ENCODE measurements around the gene ACP7. TPM values are rescaled to one million over a fixed set of nuclear protein-coding genes. Genes with fewer than 3 reads are reported as not detected.
A peak's percentile ranks its signal among the peaks of the same experiment; 100 is the strongest.

ACP7 gene
- total RNA-seq, 1 donor from 2014 or later, result 0.31 TPM

DNA sequence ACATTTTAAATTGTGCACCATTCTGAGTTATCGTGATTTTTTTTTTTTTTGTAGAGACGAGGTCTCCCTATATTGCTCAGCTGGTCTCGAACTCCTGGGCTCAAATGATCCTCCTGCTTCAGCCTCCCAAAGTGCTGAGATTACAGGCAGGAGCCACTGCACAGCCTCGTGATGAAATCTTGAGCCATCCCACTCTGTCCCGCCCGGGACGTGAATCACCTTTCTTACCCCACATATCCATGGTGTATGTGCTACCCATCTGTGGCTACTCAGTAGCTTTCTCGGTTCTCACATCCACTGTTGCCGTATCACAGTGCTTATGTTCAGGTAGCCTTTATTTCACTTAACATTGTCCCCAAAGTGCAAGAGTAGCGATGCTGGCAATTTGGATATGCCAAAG lies 67.9 kb downstream of the ACP7 start:
- TF ChIP-seq, protein P1, sequence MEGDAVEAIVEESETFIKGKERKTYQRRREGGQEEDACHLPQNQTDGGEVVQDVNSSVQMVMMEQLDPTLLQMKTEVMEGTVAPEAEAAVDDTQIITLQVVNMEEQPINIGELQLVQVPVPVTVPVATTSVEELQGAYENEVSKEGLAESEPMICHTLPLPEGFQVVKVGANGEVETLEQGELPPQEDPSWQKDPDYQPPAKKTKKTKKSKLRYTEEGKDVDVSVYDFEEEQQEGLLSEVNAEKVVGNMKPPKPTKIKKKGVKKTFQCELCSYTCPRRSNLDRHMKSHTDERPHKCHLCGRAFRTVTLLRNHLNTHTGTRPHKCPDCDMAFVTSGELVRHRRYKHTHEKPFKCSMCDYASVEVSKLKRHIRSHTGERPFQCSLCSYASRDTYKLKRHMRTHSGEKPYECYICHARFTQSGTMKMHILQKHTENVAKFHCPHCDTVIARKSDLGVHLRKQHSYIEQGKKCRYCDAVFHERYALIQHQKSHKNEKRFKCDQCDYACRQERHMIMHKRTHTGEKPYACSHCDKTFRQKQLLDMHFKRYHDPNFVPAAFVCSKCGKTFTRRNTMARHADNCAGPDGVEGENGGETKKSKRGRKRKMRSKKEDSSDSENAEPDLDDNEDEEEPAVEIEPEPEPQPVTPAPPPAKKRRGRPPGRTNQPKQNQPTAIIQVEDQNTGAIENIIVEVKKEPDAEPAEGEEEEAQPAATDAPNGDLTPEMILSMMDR (conservative IDR thresholded peaks at IDR 0.05), result no peak
- H3K27ac Mint-ChIP-seq, result peak overlapping the region; percentile 91
- DNase-seq (ENCODE audit: extremely low spot score, unreplicated experiment), result no peak
- peaks cover 5% of the 10 kb centered on the region for H3K9me3 Mint-ChIP-seq
- peak overlapping the region; percentile 61 for H3K4me3 Mint-ChIP-seq
- no peaks in the 10 kb centered on the region for H3K27me3 Mint-ChIP-seq
- H3K4me1 Mint-ChIP-seq (ENCODE audit: unreplicated experiment), result peaks cover 38% of the 10 kb centered on the region
- peaks cover 23% of the 10 kb centered on the region for H3K36me3 Mint-ChIP-seq

DNA sequence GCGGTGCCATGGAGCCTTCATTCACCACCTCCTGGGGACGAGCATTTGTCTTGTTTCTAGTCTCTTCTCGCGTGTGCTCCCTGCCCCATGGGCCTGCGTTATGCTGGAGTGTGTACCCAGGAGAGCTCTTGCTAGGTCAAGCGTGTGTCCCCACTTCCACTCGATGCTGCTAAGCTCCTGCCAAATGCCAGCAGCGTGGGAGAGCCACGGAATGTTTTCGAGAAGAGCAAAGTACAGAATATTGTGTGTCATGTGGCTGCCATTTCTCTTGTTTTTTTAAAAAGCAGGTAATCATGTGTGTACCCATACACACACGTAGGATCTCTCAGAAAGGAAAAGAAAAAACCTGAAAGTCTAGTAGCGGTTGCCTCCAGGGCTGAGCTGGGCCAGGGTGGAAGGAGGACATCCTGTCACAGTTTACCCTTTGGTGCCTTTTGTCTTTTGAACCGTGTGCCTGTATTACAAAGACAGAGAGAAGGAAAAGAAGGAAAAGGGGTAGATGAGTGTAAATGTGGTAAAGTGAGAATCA lies 70.0 kb downstream of the ACP7 start:
- no peak for DNase-seq (ENCODE audit: extremely low spot score, unreplicated experiment)
- Mint-ChIP-seq H3K36me3 (peaks cover 12% of the 10 kb centered on the region), H3K4me3 (peak overlapping the region; percentile 87), H3K27ac (peak overlapping the region; percentile 99), H3K9me3 (peaks cover 5% of the 10 kb centered on the region), H3K27me3 (no peaks in the 10 kb centered on the region), H3K4me1 (ENCODE audit: unreplicated experiment) (peaks cover 59% of the 10 kb centered on the region)
- TF ChIP-seq, protein P1 (conservative IDR thresholded peaks at IDR 0.05), result no peak

DNA sequence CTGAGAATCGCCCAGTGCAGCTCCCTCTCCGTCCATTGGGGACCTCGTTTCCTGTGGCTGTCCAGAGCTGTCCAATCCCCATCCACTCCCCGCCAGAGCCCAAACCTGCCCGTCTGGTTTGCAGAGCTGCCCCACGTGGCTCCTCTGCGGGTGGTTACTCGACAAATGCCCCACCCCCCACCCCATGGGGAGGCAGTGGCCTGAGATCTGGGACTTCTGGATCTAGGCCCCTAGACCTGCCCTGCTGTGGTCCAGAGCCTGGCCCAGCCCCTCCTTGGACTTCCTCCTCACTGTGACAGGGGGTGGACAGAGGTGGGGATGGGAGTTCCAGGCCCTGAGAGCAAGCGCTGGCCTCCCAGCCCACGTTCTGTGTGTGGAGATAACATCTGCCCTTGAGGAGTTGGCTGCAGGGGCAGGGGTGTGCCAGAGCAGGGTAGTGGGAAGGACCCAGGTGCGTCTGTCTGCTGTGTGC lies 70.5 kb downstream of the ACP7 start:
- Mint-ChIP-seq H3K4me1 (ENCODE audit: unreplicated experiment) (peaks cover 59% of the 10 kb centered on the region), H3K4me3 (peak overlapping the region; percentile 87), H3K27ac (peak overlapping the region; percentile 99), H3K9me3 (peaks cover 5% of the 10 kb centered on the region), H3K27me3 (no peaks in the 10 kb centered on the region), H3K36me3 (peaks cover 12% of the 10 kb centered on the region)
- DNase-seq (ENCODE audit: extremely low spot score, unreplicated experiment), result no peak
- TF ChIP-seq, protein P1 (conservative IDR thresholded peaks at IDR 0.05), result no peak

DNA sequence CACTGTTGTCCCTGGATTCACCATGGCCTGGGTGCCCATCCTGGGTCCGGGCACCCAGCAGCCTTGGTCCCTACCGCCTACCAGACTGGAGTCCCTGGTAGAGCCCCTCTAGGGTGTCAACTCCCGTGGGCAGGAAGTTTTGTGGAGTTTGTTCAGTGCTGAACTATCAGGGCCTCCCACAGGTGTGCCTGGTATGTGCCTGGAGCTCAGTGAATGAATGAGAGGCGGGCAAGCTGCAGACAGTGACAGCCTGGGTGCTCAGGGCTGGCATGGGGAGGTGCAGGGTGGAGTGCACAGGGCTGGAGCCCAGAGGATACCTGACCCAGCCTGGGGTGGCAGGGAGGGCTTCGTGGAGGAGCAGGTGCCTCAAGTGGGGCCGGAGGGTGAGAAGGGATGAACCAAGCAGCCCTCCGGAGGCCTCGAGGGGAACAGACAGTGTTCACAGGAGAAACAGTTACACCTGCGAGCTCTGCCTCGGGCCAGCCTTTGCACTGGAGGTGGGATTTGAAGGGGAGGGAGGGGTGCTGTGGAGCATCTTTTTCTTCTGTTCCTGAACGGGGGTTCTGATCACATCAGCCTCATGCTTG lies 71.0 kb downstream of the ACP7 start:
- Mint-ChIP-seq H3K4me3 (peak overlapping the region; percentile 87), H3K36me3 (peaks cover 12% of the 10 kb centered on the region), H3K27me3 (no peaks in the 10 kb centered on the region), H3K4me1 (ENCODE audit: unreplicated experiment) (peaks cover 61% of the 10 kb centered on the region), H3K27ac (peak overlapping the region; percentile 99), H3K9me3 (peaks cover 5% of the 10 kb centered on the region)
- no peak for DNase-seq (ENCODE audit: extremely low spot score, unreplicated experiment)
- TF ChIP-seq, protein P1 (conservative IDR thresholded peaks at IDR 0.05), result no peak

DNA sequence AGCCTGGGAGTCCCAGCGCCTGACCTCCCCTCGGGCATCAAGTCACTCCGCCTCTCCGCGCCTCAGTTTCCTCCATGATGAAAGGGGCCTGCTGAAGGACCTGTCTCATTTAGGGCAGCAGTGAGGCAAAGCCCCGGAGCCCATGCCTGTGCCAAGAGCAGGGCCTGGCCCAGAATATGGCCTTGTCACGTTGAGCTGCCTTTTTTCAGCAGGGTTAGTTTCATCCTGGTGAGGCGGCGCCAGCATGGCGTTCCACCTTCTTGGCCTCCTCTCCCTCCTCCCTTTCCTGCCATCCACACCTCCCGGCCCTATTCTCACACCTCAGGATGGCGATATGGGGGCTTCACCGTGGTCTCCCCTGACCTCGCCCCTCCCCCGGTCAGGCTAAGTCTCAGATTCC lies 71.6 kb downstream of the ACP7 start:
- no peak overlapping the region for H3K4me3 Mint-ChIP-seq
- no peak for DNase-seq (ENCODE audit: extremely low spot score, unreplicated experiment)
- no peaks in the 10 kb centered on the region for H3K27me3 Mint-ChIP-seq
- peaks cover 65% of the 10 kb centered on the region for H3K4me1 Mint-ChIP-seq (ENCODE audit: unreplicated experiment)
- H3K27ac Mint-ChIP-seq, result peak overlapping the region; percentile 99
- peaks cover 12% of the 10 kb centered on the region for H3K36me3 Mint-ChIP-seq
- H3K9me3 Mint-ChIP-seq, result peaks cover 5% of the 10 kb centered on the region
- TF ChIP-seq, protein P1 (conservative IDR thresholded peaks at IDR 0.05), result no peak

All from type B pancreatic cell (in vitro differentiated cells).